Mammary epithelial cell (primary cell): Measurements from ENCODE around the gene JCHAIN.

Source experiments
- CTCF ChIP-seq, 2 donors: IDR thresholded peaks in 1 of 2; conservative IDR thresholded peaks in 1 of 2; 2 replicates each; pipeline ENCODE4 v1.5.1; 2011 to 2012; ENCODE audit warnings: inconsistent platforms in 2 of 2, low read length in 2 of 2, mild to moderate bottlenecking in 2 of 2, control low read depth in 1 of 2, low read depth in 1 of 2; ENCODE audit not compliant: insufficient read depth in 1 of 2; ENCODE audit errors: extremely low read depth in 1 of 2
- EZH2 ChIP-seq: IDR thresholded peaks from 2 replicates; pipeline ENCODE4 v1.6.1; 2012; ENCODE audit warnings: low read length, inconsistent platforms, borderline replicate concordance

- TF ChIP-seq CTCF (conservative IDR thresholded peaks at IDR 0.05 in 1 of 2, IDR thresholded peaks at IDR 0.05 in 1 of 2; ENCODE audit: extremely low read depth in 1 of 2, insufficient read depth in 1 of 2, low read depth in 1 of 2, low read length in 2 of 2): no peak
- TF ChIP-seq EZH2: no peak
Measured at GRCh38 chr4:70688795-70689231, 22.5 kb upstream of the JCHAIN start.
